ENCODE measurements around the gene ZNF860.
A peak's percentile ranks its signal among the peaks of the same experiment; 100 is the strongest.

The ZNF860 gene

DNA sequence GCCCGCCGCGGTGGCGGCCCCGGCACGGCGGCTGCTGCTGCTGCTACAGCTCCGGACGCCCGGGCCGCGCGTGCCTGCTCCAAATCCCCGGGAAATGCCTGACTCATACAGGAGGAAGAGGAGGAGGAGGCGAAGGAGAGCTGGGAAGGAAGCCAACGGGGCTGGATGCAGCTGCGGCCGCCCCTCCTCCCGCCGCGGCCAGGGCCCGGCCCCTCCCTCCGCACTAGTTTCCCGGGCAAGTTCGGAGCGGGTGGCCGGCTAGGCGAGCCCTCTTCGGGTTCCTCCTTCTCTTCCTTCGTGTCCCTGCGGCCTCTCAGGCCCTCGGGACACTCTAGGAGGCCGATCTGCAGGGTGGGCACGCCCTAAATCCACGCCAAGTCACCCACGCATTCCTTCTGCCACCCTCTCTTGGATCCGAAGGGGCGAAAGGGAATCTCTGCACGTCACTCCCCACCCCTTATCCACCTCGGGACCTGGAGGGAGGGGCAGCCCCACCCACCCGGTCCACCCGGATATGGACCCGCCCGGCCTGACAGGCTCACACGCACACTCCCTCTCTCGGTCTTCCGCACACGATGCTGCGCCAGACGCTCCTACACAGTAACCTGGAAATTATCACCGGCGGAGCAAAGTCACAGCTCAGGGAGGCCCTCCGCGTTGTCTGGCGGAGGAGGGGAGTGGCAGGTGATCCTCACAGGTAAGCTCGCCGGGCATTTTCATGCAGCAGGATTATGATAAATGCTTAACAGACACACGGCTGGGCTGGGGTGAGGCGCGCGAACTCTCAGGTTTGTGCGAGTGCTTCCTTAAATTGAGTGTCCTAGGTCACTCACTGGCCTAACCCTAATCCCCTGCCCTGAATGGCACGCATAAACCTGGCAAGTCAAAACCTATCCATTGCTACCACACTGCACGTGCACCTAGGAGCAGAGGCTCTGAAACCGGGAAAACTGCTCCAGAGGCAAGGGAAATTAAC, at the start of gene ZNF860, which contains the start of gene OSBPL10:
TSS of gene ZNF860 (plus strand) at position 545 of the 976 bp plus-strand sequence. CDS start 7,330 bp downstream, outside the sequence.
TSS of gene OSBPL10 (minus strand) at position 57 of the 976 bp plus-strand sequence. CDS start 83 bp downstream, outside the sequence.
- DNase-seq, result peak; percentile 85

DNA sequence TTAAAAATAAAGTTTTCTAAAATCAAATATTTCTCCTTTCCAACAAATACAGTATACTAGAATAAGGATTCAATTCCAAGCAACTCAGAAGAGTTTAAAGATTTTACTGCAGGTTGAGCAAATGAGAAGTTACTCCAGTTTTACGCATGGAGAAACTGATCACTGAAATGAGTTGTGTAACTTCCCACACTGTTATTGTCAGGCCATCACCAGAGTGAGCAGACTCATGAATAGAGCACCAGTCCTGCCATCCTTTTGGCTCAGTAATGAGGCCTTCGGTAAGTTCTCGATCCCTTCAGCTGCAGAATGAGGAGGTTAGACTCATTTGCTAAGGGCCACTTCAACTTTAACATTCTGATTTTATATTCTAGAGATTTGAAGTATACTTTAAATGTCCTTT, 48.6 kb upstream of the ZNF860 start:
- DNase-seq, result no peak

DNA sequence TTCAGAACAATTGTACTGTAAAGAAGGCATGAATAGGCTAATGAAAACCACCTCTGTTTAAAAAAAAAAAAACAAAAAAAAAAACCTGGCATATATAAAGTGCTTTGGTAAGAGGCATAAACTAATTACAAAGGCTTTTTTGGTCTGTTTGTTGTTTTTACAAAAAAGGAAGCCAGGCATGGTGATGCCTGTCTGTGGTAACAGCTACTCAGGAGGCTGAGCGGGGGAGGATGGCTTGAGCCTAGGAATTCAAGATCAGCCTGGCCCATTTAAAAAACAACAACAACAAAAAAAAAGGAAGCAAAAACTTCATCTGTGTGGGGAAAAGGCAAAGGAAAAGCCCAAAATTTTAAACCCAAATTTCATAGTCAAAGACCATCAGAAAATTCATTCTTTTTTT, 47.5 kb upstream of the ZNF860 start:
- DNase-seq, result peak; percentile 40

DNA sequence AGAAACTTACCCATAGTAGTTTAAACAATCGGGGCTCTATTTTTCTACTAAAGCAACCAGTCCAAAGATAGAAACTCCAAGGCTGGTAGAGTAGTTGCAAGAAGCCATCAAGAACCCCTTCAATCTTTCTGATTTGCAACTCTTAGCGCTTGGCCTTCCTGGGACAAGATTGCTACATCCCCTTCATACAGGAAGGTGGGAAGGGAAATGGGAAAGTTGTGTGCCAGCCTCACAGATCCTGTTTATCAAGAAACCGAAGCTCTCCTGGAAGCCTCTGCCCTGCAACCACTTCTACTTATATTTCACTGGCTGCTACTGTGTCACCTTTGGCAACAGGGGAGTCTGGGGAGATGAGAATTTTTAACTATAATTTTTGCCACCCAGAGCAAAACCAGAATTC, 46.7 kb upstream of the ZNF860 start:
- peak; percentile 11 for DNase-seq

DNA sequence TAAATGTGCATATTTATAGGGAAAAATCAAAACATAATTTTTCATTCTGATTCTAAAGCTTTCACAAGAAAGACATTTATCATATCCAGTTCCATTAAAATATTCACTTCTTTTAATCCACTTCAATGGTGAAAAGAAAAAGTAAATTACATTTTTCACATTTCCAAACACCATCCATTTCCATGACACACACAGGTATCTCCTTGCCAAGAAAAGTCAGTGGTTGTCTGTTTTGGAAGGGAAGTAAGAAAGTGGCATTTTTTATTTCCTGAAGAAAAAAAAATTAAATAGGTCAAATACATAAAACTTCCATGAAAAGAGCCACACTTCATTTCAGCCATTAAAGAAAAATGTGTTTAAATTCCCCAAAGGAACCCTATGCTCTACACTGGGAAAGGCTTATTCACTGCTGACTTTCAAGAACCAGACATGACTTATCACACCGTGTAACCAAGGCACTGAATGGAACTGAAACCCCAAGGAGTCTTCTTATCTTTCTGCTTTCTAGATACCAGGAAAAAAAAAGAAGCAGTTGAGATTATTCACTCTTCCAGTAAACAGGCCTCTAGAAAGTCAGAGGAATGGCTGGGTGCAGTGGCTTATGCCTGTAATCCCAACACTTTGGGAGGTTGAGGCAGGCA, 45.0 kb upstream of the ZNF860 start:
- peak; percentile 89 for DNase-seq

DNA sequence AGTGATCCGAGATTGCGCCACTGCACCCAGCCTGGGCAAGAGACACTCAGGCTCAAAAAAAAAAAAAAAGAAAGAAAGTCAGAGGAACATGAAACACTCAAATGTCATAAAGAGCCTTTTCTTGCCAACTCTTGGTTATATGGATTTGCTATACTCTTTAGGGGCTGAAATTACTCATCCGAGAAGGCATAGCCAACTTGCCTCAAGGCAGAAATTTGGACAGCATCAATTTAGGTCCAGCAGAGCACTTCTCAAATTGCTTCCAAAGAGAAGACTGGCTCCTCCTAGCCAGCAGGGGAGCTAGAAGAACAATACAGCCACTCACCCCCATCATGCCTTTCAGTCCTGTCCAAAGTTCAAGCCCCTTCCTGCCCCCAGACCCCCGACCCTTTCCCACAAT, 44.3 kb upstream of the ZNF860 start:
- DNase-seq, result peak; percentile 63

DNA sequence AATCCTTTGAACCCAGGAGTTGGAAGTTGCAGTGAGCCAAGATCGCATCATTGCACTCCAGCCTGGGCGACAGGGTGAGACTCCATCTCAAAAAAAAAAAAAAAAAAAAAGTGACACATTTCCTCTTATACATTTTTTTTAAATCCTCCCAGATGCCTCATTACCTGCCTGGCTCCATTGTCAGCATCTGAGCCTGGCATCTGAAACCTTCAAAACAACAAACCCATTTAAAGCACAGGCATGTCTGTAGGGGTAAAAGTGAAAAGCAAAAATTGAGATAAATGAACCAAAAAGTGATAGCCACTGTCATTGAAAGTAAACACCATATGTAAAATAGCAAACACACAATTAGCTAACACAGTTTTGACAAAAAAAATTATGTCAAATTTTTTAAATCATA, 39.1 kb upstream of the ZNF860 start:
- no peak for DNase-seq

DNA sequence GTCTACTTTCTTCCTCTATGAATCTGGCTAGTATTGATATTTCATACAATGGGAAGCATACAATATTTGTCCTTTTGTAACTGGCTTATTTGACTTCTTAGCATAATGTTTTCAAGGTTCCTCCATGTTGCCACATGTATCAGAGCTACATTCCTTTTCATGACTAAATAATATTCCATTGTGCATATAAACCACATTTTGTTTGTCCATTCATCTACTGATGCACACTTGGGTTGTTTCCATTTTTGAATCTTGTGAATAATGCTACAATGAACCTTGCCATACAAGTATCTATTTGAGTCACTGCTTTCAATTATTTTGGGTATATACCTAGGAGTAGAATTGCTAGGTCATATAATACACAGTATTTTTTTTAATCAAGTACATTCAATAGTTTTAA, 38.5 kb upstream of the ZNF860 start:
- no peak for DNase-seq

DNA sequence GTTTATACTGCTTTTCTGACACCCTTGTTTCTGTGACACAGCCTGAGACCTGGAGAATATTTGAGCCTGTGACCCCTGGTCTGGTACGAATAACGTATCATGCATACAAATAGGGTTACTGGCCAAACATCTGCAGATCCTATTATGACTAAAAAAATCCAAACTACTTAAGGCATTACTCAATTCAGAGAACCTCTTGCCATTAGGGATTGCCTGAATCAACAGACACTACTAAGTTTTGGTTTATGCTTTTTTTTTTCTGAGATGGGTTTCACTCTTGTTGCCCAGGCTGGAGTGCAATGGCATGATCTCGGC, 35.9 kb upstream of the ZNF860 start:
- no peak for DNase-seq

DNA sequence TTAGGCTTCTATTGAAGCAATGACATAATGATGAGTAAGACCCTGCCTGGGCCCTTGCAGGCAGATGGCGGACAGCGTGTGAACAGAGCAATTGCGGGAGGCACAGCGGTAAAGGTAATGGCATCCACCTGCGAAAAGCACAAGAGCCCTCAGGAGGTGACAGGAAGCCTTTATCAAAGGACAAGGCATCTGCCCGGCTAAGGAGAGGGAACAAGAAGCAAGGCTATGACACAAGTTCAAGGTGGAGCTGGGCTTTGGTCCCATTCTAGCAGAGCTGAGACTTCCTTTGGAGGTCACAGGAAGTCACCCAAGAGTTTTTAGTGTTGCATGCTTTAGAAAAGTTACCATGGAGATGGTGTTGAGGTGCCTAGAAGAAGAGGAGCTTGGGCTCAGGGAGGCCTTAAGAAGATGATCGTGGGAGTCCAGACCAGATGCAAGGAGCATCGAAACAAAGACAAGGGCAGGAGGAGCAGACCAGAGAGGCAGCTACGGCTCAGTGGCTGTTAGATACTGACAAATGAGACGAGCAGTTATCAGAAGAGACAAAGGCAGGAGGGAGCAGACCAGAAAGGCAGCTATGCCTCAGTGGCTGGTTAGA, 35.0 kb upstream of the ZNF860 start:
- DNase-seq, result no peak

DNA sequence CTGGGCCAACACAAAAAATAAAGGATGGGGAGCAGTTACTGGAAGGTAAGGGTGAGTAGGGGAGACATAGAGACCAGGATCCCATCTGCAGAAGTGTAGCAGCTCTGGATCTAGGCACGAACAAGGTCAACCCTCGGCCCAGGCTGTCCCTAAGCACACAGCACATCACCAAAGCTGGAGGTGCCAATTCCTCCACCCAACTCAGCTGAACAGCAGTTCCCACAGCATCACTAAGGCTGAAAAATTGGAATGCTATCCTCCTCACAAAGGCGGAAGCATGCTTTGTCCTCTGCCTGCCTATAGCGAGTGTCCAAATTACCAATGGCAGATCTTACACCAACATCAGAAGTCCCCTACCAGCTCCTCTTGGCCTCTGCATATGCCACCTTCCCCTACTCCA, 34.4 kb upstream of the ZNF860 start:
- DNase-seq, result no peak

DNA sequence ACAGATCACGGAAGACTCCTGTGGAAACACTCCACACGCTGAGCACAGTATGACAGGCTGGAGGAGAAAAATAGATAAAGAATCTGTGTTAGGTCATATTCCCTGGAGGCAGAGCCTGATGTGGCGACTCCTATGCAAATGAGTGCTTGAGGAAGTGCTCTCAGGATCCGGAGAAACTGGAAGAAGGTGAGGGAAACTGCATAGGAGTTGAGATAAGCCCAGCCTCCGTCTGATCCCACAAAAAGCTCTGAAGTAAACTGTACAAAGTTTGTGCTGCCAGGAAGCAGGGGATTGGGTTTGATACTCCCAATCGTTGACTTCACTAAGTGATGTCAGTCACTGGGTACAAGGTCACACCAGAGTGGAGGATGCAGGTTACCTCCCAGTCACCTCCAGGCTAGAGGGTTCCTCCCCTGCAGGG, 33.9 kb upstream of the ZNF860 start:
- DNase-seq, result peak; percentile 32

DNA sequence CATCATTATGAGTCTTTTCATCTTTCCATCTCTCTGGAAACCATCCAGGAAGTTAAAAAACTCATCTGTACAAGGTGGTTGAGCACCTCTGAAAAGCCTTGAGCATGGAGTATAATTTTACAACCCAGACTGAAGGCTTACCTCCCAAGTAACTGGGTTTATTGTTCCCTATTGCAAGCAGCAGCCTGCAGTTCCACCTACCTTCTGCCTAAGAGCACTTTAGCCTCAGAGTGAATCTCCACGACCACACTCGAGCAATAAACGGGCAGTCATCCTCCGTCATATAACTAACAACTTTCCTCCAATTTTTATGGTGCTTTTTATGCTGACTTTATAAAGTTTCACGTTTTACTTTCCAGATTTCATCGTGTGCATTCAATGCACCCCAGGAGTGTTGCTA, 33.3 kb upstream of the ZNF860 start:
- no peak for DNase-seq

DNA sequence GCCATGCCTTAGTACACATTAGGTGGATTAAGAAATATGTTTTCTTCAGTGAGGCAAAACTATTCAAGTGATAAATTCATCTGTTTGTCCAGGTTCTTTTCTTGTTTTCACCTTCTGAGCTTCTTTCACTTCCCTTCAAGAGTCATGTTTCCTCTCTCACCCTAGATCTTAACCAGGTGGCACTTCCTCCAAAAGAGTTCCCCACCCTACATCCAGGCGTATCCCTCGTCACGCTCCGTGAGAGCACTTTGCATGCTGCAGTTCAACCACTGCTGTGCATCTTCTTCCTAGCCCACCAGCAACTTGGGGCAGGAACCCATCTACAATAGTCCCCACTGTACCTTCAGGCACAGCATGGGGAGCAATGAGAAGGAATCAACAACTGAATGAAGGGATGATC, 29.3 kb upstream of the ZNF860 start:
- DNase-seq, result no peak

DNA sequence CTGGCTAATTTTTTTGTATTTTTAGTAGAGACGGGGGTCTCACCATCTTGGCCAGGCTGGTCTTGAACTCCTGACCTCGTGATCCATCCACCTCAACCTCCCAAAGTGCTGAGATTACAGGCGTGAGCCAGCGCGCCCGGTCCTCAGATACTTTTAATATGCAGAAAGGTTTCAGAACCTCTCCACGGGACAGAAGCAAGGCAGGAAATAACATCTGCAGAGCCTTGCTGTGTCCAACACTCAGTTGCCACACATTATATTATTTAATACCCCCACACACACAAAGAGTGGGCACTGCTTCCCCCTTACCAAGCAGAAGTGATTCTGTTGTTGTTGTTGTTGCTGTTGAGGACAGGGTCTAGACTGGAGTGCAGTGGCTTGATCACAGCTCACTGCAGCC, 28.5 kb upstream of the ZNF860 start:
- DNase-seq, result no peak

DNA sequence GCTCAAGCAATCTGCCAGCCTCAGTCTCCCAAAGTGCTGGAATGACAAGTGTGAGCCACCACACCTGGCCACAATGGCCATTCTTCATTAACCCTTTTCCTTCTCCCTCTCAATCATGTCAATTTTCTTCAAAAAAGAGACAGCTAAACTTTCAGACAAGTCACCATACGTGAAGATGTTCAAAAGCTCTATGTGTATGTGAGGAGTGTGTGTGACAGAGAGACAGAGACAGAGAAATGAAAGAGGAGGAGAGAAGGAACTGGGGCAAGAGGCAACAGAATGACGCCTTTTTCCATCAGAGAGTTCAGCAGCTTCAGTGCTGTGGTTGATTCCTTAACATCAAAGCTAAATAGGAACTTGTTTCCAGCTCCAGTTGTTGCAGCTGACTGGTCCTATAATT, 27.9 kb upstream of the ZNF860 start:
- DNase-seq, result no peak

DNA sequence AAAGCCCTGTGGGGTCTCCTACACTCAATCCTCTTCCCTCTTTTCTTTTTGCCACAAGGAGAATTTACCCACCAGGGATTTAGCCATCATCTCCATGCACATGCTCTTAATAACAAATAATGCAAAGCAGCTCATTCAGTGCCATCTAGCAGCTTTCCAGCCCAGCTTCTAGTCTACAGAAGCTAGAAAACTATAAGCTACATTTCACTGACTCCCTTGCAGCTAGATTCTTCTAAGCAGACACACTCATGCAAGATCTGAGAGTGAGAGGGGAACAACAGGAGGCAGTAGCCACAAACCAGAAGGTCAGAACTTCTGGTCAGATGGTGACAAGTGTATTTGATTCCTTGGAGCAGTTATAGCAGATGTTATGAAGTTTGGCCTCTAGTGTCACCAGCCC, 26.0 kb upstream of the ZNF860 start:
- no peak for DNase-seq

DNA sequence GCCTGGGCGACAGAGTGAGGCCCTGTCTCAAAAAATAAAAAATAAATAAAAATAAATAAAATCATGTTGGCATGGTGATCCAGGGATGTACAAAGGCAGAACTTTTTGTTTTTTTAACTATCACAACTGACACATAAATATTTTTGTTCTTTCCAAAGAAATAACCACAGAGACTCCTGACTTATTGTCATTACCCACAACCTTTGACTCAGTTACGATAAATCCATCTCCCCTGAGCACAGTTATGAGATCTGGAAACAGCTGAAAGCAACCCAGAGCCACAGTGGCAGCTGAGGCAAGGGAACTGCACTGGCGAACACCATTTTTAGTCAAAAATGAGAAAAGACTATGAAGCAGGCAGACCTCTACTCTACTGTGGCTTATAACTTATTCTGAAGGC, 24.4 kb upstream of the ZNF860 start:
- DNase-seq, result no peak

DNA sequence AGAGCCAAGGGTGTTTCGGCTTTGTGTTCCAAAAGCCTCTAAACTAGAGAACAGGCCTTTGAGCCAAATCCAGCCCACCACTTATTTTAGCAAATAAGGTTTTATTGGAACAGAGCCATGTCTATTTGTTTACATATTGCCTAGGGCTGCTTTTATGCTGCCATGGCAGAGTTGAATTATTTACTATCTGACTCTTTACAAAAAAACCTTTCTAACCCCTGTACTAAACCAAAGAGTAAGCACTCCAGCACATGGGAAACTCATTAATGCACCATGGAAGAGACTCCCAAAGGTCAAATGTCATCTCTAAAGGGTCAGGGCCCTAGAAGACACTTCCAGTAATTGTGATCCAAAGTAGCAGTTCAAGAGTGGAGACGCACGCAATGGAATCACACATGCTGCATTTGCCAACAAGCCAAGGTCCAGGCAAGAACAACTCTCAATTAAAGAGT, 22.8 kb upstream of the ZNF860 start:
- DNase-seq, result no peak

DNA sequence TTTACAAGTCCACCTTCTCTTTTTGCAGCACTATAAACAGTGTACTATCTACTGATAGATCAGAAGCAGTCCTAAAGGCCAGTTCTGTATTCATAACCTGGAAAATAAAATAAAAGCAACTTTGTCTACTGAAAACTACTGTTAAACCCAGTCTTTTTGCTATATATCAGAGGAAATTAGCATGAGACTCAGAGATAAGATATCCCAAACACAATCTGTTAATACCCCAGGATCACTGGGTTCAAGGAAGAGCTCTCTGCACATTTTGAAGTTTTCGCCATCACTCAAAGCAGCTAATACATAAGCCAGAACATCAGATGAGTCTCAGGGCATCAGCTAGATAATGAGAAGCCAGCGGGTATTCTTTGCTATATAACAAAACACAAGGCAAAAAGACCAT, 22.3 kb upstream of the ZNF860 start:
- no peak for DNase-seq

DNA sequence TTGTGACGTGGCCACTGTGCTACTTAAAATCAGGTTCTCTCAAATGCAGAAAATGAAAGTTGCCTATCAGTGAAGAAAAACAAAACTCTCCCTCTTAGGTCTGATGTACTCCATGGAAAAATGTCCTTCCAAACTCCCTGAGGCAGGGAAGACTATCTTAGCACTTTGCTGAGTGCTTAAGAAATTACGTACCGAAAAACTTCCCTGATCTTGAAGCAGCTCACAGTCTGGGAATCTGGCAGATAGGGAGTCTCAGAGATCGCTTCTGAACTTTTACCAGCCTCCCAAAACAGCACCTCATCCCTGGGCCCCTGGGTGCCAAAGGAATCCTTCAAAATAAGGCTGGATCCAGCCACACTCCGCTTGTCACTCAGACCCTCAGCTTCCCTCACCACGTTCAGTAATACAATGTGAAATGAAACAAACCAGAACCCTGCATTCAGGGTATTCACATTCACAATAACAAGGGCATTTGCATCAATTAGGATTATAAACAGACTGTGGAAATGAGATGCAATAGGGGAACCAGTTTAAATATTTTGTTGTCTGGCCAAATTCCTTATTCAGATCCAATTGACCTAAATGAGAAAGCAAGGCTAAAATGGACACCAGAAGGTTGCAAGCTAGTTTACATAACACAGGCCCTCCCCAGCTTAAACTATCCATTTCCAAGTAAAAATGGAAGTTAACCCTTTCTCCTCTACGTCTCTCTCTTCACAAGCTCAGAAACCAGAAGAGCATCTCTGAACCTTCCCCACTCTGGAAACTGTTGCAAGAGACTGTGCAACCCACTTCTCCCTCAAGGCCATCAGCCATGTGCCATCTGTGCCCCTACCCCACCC, 21.4 kb upstream of the ZNF860 start:
- no peak for DNase-seq

DNA sequence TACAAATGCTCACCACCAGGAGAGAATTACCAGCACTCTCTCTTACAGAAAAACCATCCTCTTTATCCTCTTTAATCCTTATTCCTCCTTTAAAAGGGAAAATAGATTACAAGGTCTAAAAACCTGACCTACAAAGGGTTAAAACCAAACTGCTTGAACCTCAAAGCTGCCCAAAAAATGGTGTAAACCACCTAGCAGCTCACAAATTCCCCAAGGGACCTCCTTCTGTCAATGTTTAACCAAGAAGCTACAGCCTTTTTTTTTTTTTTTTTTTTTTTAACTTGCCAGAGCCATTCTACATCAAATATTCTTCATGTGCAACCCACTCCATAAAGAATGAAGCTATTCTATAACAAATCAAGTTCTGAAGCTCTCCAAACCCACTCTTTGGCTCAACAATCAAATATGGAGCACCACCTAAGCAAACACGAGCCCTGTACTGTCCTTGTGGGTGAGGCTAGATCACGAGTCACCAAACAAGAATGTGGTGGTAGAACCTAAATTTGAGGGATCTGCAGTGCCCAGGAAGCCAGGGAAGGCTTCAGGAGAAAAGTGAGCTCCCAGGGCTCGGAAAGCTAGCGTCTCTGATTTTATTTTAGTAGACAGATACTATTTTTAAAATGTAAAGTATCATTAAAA, 20.6 kb upstream of the ZNF860 start:
- DNase-seq, result peak; percentile 75
